Neural cell (in vitro differentiated cells): ENCODE results near the gene FGGY. TPM values are rescaled to one million over a fixed set of nuclear protein-coding genes. Genes with fewer than 3 reads are reported as not detected.
"Not testable (repeated sequence)": the region's sequence is repeated elsewhere in the genome, so short reads cannot be mapped to it uniquely, and the experiment has no call there.

Experiments used
- H2AFZ ChIP-seq: fragments of 200-600, 300-800 bp; sonication (generic), shearing (Covaris generic); 2 replicates; pipeline ENCODE4 v1.6.0; 2014; ENCODE audit warnings: low read depth, mild to moderate bottlenecking, antibody characterized with exemption, low read length, moderate library complexity
- H3F3A ChIP-seq: fragments of 200-600 bp; shearing (Covaris generic); 2 replicates; pipeline ENCODE4 v1.6.1; 2016; ENCODE audit warnings: mild to moderate bottlenecking, moderate library complexity, mixed read lengths, antibody characterized with exemption, low read length; ENCODE audit not compliant: insufficient read depth, poor library complexity, severe bottlenecking
- H3K27ac ChIP-seq: fragments of 200-600, 300-800 bp; sonication (generic), shearing (Covaris generic); 2 replicates; pipeline ENCODE4 v1.5.1; 2014; ENCODE audit warnings: mild to moderate bottlenecking, low read length, moderate library complexity
- H3K27me3 ChIP-seq: fragments of 300-800, 200-600 bp; sonication (generic), shearing (Covaris generic); 2 replicates; pipeline ENCODE4 v1.6.0; 2014; ENCODE audit warnings: mild to moderate bottlenecking, low read depth, low read length, moderate library complexity; ENCODE audit not compliant: insufficient read depth
- H3K36me3 ChIP-seq: fragments of 300-800, 200-600 bp; sonication (generic), shearing (Covaris generic); 2 replicates; pipeline ENCODE4 v1.5.1; 2014; ENCODE audit warnings: mild to moderate bottlenecking, antibody characterized with exemption, low read length, moderate library complexity; ENCODE audit not compliant: insufficient read depth
- H3K4me2 ChIP-seq: fragments of 300-800, 200-600 bp; sonication (generic), shearing (Covaris generic); 2 replicates; pipeline ENCODE4 v1.6.0; 2014; ENCODE audit warnings: mild to moderate bottlenecking, low read length
- H3K4me3 ChIP-seq: fragments of 300-800, 200-600 bp; sonication (generic), shearing (Covaris generic); 2 replicates; pipeline ENCODE4 v1.5.1; 2014; ENCODE audit warnings: mild to moderate bottlenecking, low read length, moderate library complexity
- H3K79me2 ChIP-seq: fragments of 200-600 bp; shearing (Covaris generic); replicated peaks from 2 replicates; pipeline ENCODE4 v1.6.0; 2014; ENCODE audit warnings: mild to moderate bottlenecking, low read length, moderate library complexity; ENCODE audit not compliant: insufficient read depth
- H3K9ac ChIP-seq: fragments of 300-800, 200-600 bp; sonication (generic), shearing (Covaris generic); 2 replicates; pipeline ENCODE4 v1.6.1; 2016; ENCODE audit warnings: mild to moderate bottlenecking, low read length, mixed read lengths
- H3K9me2 ChIP-seq: fragments of 200-600 bp; shearing (Covaris generic); 2 replicates; pipeline ENCODE4 v1.6.1; 2016; ENCODE audit warnings: mild to moderate bottlenecking, low read length, mixed read lengths; ENCODE audit not compliant: insufficient read depth
- H3K9me3 ChIP-seq: fragments of 200-600, 300-800 bp; sonication (generic), shearing (Covaris generic); 2 replicates; pipeline ENCODE4 v1.6.1; 2016; ENCODE audit warnings: mild to moderate bottlenecking, mixed run types, low read length, moderate library complexity, mixed read lengths
- H4K20me1 ChIP-seq: fragments of 200-600 bp; shearing (Covaris generic); 2 replicates; pipeline ENCODE4 v1.6.1; 2016; ENCODE audit warnings: mild to moderate bottlenecking, mixed run types; ENCODE audit not compliant: insufficient read depth
- EP300 ChIP-seq: fragments of 450-650 bp; conservative IDR thresholded peaks from 2 replicates; pipeline ENCODE4 v1.6.1; 2014; ENCODE audit warnings: antibody characterized with exemption, mild to moderate bottlenecking, moderate library complexity; ENCODE audit not compliant: poor library complexity, severe bottlenecking
- EZH2 ChIP-seq: fragments of 200-600, 300-800 bp; shearing (Covaris generic), sonication (generic); IDR thresholded peaks from 2 replicates; pipeline ENCODE4 v1.6.1; 2014; ENCODE audit warnings: antibody characterized with exemption, low read length, borderline replicate concordance, mild to moderate bottlenecking; ENCODE audit not compliant: insufficient read depth, poor library complexity, severe bottlenecking
- MXI1 ChIP-seq: fragments of 450-650 bp; conservative IDR thresholded peaks from 2 replicates; pipeline ENCODE4 v1.6.1; 2014; ENCODE audit warnings: antibody characterized with exemption, mild to moderate bottlenecking; ENCODE audit not compliant: poor library complexity, severe bottlenecking
- POLR2AphosphoS5 ChIP-seq: IDR thresholded peaks from 2 replicates; pipeline ENCODE4 v1.6.1; 2012
- RAD21 ChIP-seq: fragments of 450-650 bp; conservative IDR thresholded peaks from 2 replicates; pipeline ENCODE4 v1.6.1; 2014; ENCODE audit warnings: antibody characterized with exemption, mild to moderate bottlenecking, moderate library complexity
- REST ChIP-seq: IDR thresholded peaks from 2 replicates; pipeline ENCODE4 v1.6.1; 2012; ENCODE audit warnings: borderline replicate concordance
- SMC3 ChIP-seq: fragments of 450-650 bp; conservative IDR thresholded peaks from 2 replicates; pipeline ENCODE4 v1.6.1; 2014; ENCODE audit warnings: antibody characterized with exemption, mild to moderate bottlenecking, moderate library complexity; ENCODE audit not compliant: poor library complexity
- TAF1 ChIP-seq: IDR thresholded peaks from 2 replicates; pipeline ENCODE4 v1.6.1; 2012; ENCODE audit warnings: low read depth
- polyA plus RNA-seq: library from polyadenylated mRNA; depleted of rRNA; stranded (reverse); fragments of >200 nt; gene quantifications from 2 replicates; pipeline ENCODE4 v1.2.3, GENCODE V29; 2014

FGGY gene
- polyA plus RNA-seq, 1 donor from 2014 or later = 7.4 TPM

- no peaks in the 10 kb centered on the region for H4K20me1 ChIP-seq
- no peak overlapping the region for H3K9ac ChIP-seq
- no peaks in the 10 kb centered on the region for H3K36me3 ChIP-seq
- no peak overlapping the region for H3K4me3 ChIP-seq
- H3K9me2 ChIP-seq = no peaks in the 10 kb centered on the region
- no peak overlapping the region for H3K27ac ChIP-seq
- no peaks in the 10 kb centered on the region for H3K79me2 ChIP-seq
- H3F3A ChIP-seq = no peaks in the 10 kb centered on the region
- H2AFZ ChIP-seq = no peak overlapping the region
- no peak for TF ChIP-seq POLR2AphosphoS5
- no peak for TF ChIP-seq RAD21
- TF ChIP-seq MXI1 = no peak
- TF ChIP-seq EZH2 = no peak
- TF ChIP-seq SMC3 = no peak
- H3K4me2 ChIP-seq = no peak overlapping the region
- no peaks in the 10 kb centered on the region for H3K27me3 ChIP-seq
- H3K9me3 ChIP-seq = no peaks in the 10 kb centered on the region
Observed at GRCh38 chr1:59645893-59646292, 349.0 kb downstream of the FGGY start.

DNA sequence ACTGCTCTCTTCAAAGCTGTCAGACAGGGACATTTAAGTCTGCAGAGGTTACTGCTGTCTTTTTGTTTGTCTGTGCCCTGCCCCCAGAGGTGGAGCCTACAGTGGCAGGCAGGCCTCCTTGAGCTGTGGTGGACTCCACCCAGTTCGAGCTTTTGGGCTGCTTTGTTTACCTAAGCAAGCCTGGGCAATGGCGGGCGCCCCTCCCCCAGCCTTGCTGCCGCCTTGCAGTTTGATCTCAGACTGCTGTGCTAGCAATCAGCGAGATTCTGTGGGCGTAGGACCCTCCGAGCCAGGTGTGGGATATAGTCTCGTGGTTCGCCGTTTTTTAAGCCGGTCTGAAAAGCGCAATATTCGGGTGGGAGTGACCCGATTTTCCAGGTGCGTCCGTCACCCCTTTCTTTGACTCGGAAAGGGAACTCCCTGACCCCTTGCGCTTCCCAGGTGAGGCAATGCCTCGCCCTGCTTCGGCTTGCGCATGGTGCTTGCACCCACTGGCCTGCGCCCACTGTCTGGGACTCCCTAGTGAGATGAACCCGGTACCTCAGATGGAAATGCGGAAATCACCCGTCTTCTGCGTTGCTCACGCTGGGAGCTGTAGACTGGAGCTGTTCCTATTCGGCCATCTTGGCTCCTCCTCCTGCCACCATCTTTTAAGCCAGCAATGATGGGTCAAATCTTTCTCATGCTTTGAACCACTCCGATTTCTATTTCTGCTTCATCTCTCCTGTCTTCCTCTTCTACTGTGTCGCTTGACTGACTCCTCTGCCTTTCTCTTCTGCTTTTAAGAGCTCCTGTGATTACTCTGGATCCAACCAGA, 356.5 kb downstream of the FGGY start:
- H3K9me3 ChIP-seq, H4K20me1 ChIP-seq, H3K4me3 ChIP-seq, H3K9me2 ChIP-seq, H3K27me3 ChIP-seq, H3F3A ChIP-seq, H3K79me2 ChIP-seq, H3K36me3 ChIP-seq, H3K4me2 ChIP-seq, H3K27ac ChIP-seq, H3K9ac ChIP-seq, H2AFZ ChIP-seq: not testable (repeated sequence)

DNA sequence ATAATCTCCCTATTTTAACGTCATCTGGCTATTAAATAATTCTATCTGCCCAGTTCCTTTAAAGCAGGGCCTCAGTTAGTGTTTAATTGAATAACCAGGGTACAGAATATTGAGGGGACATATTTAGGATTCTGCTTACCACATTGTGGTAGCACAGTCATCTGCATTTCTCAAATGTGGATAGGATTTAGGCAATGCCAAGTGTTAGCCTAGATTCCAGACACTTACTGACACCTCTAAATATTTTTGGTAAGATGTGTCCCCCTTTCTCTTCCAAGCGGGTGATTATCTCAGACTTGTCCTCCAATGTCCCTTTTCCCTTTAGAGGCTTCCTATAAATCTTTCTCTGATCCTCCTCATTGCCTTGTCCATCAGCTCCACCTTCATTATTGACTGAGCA, 357.1 kb downstream of the FGGY start:
- Histone ChIP-seq H3F3A (no peaks in the 10 kb centered on the region), H3K9me2 (no peaks in the 10 kb centered on the region), H3K27ac (no peak overlapping the region), H3K79me2 (no peaks in the 10 kb centered on the region), H3K27me3 (no peaks in the 10 kb centered on the region), H2AFZ (no peak overlapping the region), H3K36me3 (no peaks in the 10 kb centered on the region), H3K9ac (no peak overlapping the region), H3K4me3 (no peak overlapping the region), H3K9me3 (no peaks in the 10 kb centered on the region), H3K4me2 (no peak overlapping the region), H4K20me1 (no peaks in the 10 kb centered on the region)
- TF ChIP-seq REST = no peak
- TF ChIP-seq TAF1 = no peak
- no peak for TF ChIP-seq POLR2AphosphoS5
- TF ChIP-seq RAD21 = no peak
- TF ChIP-seq EP300 = no peak
- TF ChIP-seq EZH2 = no peak
